ENCODE measurements around the gene CNR1.

Gene CNR1

GRCh38 chr6:88105741-88106340, 60.3 kb downstream of the CNR1 start:
- TF ChIP-seq CTCF (IDR thresholded peaks at IDR 0.05): no peak
- no peak for TF ChIP-seq ZFX (IDR thresholded peaks at IDR 0.05; ENCODE audit: borderline replicate concordance)
- H3K27ac ChIP-seq: no peak overlapping the region

Measured in 22Rv1 (cell line).